SW480 (cell line): ENCODE results near the gene NSUN2.
A peak's percentile ranks its signal among the peaks of the same experiment; 100 is the strongest.
"Not testable (repeated sequence)": the region's sequence is repeated elsewhere in the genome, so short reads cannot be mapped to it uniquely, and the experiment has no call there.

Experiments used
- DNase-seq: peaks from one replicate; pipeline ENCODE4 v3.0.0-alpha.2; 2016; ENCODE audit warnings: low spot score

The NSUN2 gene

DNA sequence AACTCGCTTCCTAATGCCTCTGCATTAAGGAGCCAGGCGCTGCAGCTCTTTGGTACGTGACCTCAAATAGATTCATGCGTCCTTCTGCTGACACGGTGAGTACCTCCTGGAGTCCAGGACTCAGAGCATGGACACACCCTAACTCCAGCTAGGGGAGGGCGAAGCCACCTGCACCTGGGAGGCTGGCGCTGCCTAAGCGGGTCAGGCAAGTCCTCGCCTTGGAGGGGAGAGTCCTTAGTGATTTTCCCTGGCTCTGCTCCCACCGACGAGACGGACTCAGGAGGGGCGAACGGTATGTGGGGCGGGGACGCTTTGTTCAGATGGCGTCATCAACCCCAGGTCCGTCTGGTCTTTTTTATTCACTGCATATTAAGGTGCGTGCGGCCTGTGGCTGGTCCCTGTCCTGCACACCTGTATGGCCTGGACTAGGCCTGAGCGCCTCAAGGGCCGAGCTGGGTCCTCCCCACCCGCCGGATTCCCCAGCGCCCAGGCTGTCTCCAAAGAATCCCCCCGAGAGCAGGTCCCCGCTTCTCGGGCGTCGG is 50.3 kb downstream of the NSUN2 start:
- no peak for DNase-seq

DNA sequence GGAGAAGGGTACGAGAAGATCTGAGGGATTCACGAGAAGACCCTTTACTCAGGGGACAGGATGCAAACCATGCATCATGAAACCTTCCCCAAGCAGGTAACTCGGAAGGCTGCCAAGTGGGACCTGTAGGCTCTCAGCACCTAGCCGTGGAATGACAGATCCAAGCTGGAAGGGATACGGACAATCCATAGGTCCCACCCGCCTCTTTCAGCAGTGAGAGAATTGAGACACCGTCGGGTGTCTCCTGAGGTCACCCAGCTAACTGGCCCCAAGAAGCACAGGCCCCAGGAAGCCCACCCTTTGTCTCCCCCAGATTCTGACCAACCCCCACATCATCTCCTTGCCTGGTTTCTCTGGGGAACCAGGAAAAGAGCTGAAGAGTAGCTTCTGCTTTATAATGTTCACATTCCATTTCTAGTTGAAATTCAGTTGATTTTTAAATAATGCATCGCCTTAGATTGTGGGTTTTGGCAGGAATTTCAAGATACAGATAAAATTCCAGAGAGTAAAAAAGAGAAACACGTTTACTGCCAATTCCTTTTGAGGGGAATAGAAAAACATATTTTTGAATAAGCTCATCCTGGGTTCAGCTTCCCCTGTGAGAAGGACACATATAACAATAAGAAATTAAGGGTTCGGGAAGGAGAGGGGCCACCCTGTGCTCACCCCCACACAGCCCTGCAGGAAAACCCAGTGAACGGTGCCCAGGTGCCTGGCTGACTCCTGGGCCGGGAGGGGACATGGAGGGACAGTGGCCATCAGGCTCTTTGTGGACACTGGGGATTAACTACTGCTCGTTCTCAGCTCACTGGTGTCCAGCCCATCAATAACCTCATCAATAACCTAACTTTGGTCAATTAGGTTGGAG is 51.1 kb downstream of the NSUN2 start:
- DNase-seq: no peak

DNA sequence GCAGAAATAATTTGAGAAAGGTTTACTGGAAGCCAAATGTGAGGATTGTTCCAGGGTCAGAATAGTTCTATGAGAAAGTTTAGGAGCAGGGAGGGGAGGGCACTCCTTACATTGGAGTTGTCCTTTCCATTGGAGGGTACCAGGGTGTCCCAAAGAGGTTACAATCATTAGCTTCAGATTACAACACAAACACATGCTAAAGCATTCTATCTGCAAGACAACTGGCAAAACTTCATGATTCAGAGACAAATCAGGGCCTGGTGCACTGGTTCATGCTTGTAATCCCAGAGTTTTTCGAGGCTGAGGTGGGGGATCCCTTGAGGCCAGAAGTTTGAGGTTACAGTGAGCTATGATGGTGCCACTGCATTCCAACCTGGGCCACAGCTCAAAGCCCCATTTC is 51.8 kb downstream of the NSUN2 start:
- no peak for DNase-seq

DNA sequence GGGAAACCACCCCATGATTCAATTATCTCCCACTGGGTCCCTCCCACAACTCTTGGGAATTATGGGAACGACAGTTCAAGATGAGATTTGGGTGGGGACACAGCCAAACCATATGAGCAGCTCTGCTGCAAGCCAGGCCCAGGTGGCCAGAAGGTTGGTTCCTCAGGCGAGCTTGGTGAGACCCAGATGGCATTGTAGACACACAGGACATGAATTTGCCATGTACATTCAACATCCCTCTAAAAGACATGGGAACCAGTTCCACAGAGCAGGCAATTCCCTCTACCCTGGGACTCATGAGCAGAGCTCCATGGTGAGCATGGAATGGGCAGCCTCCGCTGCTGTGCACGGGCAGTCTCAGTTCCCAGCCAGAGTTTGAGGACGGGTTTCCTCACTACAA is 53.3 kb downstream of the NSUN2 start:
- no peak for DNase-seq

DNA sequence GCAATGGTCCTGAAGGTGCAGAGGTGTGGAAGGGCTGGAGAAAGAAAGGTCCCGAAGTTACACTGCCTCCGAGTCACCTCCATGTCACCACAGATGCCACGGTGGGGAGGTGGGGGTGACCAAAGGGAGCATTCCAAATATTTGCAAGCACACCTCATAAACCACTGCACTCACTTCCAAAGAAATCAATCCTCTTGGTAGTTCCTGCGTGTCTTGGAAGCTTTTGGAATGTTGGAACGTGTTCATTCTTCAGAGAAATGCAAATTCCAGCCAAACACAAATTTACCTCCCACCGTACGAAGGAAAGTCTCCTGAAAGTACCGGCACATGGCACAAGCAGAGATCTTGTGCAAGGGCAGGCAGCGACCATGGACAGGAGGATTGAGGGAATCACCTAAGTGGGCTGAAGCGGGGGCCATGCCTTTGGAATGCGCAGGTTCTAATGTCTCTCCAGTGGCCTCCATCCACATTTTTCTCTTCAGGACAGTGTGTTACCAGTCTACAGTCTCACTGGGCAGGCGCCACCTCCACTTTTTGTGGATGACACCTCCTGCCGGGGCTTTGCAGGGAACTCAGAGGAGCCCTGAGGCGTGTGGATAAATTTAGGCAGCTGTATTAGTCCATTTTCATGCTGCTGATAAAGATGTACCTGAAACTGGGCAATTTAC is 54.0 kb downstream of the NSUN2 start:
- no peak for DNase-seq

DNA sequence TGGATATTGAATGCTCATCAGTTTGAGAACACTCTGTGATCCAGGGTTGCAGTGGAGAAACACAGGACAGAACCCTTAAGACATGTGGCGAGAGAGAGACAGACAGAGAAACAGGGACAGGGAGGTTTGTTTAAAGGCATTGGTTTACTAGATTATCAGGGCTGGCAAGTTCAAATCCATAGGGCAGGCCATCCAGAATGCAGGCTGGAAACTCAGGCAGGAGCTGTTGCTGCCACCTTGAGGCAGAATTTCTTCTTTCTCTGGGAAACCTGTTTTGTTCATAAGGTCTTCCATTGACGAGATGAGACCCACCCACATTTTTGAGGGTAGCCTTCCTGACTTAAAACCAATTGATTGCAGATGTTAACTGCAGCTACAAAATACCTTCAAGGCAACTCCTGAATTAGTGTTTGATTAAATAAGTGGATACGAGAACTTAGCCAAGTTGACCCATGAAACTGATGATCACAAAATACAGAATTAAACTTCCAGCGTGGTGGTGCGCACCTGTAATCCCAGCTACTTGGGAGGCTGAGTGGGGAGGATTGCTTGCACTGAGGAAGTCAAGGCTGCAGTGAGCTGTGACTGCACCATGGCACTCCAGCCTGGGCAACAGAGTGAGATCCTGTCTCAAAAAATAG is 55.9 kb downstream of the NSUN2 start:
- peak; percentile 70 for DNase-seq

DNA sequence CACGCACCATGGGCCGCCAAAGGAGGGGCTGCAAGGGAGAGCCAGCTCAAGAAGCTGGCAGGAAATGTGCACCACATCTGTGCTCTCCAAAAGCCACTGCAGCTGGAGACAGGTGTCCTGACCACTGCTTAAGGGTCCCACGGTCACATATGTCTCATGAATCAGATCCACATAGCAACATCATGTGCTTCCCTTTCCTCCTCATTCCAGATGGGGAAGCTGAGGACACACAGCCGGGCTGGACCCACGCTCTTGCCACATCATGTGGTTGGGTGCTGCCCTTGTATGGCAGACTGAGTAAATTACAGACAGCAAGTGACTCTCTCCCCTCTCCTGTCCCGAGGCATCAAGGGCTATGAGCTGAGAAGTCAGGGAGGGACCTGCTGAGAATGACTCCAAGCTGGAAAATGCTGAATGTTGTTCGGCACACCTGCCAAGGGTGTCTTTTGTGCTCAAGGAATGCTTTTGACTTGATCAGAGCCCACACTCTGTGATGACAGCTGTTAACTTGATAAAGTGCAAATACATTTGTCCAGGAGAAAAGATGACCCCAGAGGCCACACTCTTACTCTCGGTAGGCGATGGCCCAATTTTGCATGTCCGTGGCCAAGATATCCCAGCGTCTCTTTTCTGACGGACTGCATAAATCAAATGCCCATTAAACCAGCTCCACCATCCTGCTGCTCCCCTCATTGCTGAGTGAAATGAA is 58.2 kb downstream of the NSUN2 start:
- no peak for DNase-seq

DNA sequence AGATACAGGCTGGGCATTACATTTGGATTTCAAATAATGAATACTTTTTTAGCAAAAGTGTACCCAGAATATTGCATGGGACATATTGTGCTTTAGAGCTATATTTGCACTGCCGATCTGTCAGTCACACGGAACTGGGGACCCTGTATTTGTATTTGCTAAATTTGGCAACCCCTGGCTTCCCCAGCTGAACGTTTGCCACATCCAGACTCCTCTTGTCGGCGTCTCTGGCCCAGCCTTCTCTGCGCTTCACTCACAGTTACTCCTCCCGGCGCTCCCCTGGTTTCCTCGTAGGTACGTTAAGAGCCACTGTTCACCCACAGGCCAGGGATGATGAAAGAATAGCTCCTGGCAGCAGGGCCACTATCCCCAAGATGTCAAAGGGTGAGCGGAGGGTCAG is 58.7 kb downstream of the NSUN2 start:
- DNase-seq: no peak

DNA sequence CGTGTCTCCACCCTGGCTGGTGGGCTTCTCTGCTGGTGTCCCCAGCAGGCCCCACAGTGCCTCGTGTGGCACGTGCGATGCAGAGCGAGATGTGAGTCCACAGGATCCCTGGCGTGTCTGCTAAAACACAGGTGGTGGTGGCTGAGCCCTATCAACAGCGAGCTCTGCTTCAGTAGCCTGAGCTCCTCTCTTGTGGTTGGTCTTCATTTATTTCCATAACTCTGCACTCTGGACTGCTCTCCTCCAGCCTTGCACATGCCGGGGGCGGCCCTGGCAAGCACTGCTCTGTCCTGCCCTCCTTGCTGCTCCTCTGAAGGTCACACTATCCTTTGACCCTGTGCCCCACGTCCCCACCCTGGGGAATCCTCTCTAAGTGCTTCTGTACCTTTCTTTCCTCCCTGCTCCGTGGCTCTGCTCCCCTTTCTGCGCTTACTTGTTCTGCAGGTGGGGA is 59.2 kb downstream of the NSUN2 start:
- no peak for DNase-seq

DNA sequence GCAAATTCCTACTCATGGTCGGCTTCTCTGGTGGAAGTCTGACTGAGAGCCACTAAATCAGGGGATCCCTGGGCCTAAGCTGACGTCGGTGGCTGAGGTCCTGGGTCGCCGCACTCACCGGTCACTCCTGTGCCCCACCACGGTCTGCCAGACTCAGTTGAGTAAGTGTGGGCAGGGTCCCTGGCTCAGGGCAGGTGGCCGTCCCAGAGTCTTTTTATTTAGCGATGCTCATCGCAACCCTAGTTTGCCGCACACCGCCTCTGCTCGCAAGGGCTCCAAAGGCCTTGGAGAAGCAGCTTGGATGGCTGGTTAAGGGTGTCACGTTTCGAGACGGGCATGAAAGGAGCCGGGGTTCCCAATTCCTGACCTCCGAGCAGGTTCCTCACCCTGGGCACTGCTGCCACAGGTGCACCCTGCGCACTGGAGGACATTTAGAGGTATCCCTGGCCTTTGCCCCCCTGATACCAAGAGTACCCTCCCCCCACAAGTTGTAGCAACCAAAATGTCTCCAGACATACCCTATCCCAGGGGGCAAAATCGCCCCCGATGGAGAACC is 59.9 kb downstream of the NSUN2 start:
- no peak for DNase-seq

DNA sequence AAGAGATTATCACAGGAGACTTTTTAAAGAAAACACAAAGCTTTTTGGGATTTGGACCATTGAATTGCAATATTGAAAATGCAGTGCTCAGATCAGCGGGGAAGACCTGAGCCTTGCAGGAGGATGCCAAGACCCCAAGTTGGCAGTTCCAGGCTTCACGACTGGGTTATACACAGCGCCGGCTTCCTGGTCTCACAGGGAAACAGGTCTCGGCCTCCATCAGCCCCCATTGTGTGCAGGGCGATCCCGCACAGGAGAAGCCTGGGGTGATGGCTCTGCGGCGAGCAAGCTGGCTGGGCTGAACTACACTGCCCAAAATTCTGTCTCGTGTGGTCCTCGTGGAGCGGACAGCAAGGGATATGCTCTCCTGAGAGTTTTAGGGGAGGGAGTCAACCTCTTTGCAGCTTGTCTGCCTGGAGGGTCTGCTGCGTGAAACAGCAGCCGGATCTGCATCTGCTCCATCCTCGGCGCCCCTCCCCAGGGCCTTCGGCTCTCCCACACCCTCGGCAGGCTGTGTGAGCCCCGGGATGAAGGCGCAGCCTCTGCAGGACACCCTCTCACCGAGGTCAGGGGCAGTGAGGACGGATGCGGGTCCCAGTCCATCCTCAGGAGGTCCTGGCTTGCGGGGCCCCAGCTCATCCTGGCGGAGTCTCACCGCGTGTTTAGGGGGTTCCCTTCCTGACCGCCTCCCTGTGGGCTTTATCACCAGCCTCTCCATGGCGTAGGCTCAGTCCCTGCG is 60.6 kb downstream of the NSUN2 start:
- DNase-seq: no peak

DNA sequence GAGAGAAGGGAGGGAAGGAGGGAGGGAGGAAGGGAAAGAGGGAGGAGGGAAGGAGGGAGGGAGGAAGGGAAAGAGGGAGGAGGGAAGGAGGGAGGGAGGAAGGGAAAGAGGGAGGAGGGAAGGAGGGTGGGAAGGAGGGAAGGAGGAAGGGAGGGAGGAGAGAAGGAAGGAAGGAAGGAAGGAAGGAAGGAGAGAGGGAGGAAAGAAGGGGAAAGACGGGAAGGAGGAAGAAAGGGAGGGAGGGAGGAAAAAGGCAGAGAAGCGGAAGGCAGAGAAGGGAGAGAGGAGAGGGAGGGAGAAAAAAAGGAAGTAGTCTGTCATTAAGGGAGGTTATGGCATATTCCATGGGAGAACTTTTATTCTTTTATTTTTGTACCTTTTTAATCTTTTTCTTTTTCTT is 61.2 kb downstream of the NSUN2 start:
- DNase-seq: not testable (repeated sequence)

DNA sequence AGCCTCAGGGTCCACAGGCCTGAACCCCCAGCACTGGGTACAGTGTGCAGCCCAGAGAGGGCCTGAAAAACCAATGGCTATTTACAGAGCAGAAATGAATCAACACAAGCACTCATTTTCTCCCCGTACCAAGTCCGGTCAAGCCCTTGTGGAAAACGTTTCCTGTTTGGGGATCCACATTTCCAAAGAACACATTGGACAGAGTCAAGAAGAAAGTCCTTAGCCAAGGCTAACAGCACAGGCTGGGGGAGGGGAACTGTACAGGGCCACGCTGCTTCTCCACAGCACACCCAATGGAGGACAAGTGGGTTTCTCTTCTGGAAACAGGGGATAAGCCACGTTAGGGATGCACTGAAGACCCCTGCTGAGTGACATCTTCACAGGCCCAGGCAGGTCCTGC is 62.3 kb downstream of the NSUN2 start:
- DNase-seq: no peak

DNA sequence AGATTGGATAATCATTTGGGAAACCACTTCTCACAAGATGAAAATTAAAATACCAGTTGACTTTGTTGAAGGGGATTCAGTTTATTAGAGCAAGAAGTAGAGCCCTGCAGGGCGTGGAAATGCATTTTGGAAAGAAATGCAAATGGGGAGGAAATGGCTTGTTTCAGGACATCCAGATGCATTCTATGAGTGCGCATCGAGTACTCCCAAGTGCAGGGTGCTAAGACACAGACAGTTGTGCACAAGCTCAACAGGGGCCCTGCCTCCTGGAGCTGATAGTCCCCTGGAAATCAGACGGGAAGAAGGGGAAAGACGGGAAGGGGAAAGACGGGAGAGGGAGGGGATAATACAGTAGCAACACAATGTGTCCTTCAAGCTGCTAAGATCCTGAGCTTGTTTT is 64.0 kb downstream of the NSUN2 start:
- no peak for DNase-seq

DNA sequence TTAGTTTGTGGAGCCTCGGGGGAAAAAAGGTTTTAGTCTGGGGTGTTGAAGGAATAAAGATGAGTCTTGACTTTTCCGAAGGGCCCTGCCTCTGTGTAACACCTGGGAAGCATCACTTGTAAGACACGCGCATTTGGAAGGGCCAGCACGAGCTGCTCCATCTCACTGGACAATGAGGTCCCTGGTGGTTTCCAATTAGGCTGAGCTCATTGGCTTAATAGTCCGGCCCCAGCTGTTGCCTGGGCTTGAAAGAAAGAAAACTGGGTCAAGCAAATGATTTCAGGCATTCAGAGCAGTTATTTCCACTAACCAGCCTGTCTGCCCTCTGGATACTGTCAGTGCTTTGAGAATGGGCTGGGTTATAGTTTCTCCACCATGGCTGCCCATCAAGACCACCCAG is 64.5 kb downstream of the NSUN2 start:
- DNase-seq: no peak

DNA sequence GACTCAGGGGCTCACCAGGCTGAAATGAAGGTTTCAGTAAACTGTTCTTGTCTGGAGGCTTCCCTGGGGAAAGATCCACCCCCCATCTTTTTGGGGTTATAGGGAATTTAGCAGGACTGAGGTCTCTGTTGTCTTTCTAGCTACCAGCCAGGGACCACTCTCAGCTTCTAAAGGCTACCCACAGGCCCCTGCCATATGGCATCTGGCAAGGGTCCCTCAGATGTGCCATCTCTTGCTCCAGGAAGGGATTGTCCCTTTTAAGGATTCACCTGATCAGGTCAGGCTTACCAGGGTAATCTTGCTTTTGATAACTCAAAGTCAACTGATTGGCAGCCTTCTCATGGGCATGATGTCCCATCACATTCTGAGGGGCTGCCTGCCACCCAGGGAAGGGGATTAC is 65.0 kb downstream of the NSUN2 start:
- DNase-seq: no peak

DNA sequence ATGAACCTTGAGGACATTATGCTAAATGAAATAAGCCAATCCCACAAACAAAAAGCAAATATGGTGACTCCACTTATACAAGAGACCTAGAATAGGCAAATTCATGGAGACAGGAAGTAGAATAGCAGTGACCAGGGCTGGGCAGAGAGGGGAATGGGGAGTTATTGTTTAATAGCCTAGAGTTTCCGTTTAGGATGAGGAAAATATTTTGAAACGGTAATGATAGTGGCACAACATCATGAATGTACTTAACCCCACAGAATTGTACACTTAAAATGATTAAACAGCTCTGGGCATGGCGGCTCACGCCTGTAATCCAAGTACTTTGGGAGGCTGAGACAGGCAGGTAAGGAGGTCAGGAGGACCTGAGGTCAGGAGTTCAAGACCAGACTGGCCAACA is 65.8 kb downstream of the NSUN2 start:
- no peak for DNase-seq

DNA sequence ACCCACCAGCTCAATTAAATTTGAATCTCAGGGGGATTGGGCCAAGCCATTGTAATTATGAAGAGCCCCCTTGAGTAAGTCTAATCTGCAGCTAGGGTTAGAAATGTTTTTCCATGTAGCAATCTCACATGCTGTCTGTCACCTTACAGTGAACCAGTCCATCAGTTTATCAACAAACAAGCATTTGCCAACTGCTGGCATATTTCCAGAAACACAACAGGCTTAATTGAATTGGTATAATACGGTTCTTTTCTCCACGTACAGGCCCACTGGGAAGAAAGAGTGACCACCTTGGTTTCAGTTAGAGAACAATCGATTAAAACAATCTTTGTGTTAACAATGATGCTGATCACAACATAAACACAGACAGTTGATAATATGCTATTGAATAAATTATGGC is 67.4 kb downstream of the NSUN2 start:
- no peak for DNase-seq

DNA sequence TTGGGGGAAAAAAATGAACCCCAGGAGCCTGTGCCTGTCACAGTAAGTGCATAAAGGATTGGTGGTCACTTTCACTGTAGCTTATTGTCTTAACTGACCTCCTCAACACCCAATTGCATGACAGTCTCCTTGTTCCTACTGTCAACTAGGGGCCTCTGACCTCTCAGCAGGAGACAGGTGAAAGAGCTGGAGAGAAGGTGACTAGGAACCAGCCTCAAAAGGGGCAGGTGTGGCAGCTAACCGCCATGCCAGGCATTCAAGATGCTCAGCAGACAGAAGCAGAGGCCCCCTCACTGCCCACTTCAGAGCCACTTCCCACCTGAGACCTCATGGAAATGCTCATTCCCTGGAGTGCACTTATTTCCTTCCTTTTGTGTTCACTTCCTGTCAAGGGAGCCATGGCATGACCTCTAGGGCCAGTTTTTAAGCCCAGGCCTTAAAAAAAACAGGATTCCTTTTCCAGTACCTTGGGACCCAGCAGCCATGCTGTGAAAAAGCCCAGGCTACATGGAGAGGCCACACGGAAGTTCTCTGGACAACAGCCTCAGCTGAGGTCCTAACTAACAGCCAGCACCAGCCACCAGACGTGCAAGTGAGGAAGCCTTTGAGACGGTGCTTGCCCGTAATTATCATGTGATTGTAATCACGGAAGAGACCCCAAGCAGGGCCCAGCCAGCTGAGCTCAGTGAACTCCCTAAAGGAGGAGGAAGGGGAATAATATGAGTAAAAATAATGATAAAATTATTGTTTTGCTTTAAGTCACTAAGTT is 74.9 kb downstream of the NSUN2 start:
- no peak for DNase-seq

DNA sequence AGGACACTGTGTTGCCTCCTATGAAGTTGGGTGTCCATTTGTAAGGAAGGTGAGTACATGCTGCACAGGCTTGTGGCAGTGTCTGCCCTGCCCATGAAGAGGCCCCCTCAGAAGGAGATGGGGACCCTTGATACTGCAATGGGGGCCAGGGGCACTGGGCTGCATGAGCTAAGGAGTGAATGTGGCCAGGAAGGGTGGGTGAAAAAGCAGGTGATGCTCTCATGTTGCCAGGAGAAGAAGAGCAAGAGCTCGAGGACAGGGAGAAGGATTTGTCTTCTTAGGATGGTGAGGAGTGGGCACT is 76.1 kb downstream of the NSUN2 start:
- no peak for DNase-seq
